PC-3 (cell line): ENCODE data around the gene GNG10.
"Not testable (repeated sequence)": the region's sequence is repeated elsewhere in the genome, so short reads cannot be mapped to it uniquely, and the experiment has no call there.

Source experiments
- EZH2 ChIP-seq: fragments of 300-600 bp; sonication (generic); IDR thresholded peaks from one replicate; pipeline ENCODE4 v1.6.1; 2017; ENCODE audit warnings: antibody characterized with exemption, mild to moderate bottlenecking, low read length; ENCODE audit not compliant: unreplicated experiment
- TF ChIP-seq, protein P1 (sequence below): fragments of 300-600 bp; sonication (generic); conservative IDR thresholded peaks from 2 replicates; pipeline ENCODE4 v1.5.1; 2017; ENCODE audit warnings: antibody characterized with exemption, low read depth, mild to moderate bottlenecking, low read length

GRCh38 chr9:111617349-111617748 is 44.1 kb upstream of the GNG10 start:
- TF ChIP-seq, protein P1, sequence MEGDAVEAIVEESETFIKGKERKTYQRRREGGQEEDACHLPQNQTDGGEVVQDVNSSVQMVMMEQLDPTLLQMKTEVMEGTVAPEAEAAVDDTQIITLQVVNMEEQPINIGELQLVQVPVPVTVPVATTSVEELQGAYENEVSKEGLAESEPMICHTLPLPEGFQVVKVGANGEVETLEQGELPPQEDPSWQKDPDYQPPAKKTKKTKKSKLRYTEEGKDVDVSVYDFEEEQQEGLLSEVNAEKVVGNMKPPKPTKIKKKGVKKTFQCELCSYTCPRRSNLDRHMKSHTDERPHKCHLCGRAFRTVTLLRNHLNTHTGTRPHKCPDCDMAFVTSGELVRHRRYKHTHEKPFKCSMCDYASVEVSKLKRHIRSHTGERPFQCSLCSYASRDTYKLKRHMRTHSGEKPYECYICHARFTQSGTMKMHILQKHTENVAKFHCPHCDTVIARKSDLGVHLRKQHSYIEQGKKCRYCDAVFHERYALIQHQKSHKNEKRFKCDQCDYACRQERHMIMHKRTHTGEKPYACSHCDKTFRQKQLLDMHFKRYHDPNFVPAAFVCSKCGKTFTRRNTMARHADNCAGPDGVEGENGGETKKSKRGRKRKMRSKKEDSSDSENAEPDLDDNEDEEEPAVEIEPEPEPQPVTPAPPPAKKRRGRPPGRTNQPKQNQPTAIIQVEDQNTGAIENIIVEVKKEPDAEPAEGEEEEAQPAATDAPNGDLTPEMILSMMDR = not testable (repeated sequence)
- not testable (repeated sequence) for TF ChIP-seq EZH2
